K562 (cell line): Measurements from ENCODE around the gene GALNT17. TPM values are rescaled to one million over a fixed set of nuclear protein-coding genes. Genes with fewer than 3 reads are reported as not detected.

ENCODE experiments used
- ATAC-seq: fragments of 200-7000 bp; cut with Tn5 transposase; 3 replicates; pipeline ENCODE4 v1.9.1; 2020; ENCODE audit warnings: moderate library complexity
- BruUV-seq: library from RNA; stranded (reverse); fragments of 400-500 nt; replicated peaks from 2 replicates; lab custom pipeline; 2021; lab: Mats Ljungman, UMichigan
- CTCF ChIA-PET: fragments of 300-600 bp; formaldehyde crosslinking; extraction: SDS; loops from one replicate; lab custom pipeline; 2021; ENCODE audit warnings: low intra/inter-chr PET ratio; lab: Yijun Ruan, JAX
- POLR2A ChIA-PET: fragments of 300-600, 350-650 bp; sonication (Branson Sonifier 250); formaldehyde crosslinking; extraction: SDS; loops from one replicate; lab custom pipeline; 2021; ENCODE audit warnings: antibody characterized with exemption, inconsistent platforms; lab: Yijun Ruan, JAX
- DNase-seq, 4 experiments: peaks; one replicate each; pipeline versions ENCODE4 v3.0.0 to v3.0.0-alpha.2; 2011 to 2018; ENCODE audit warnings: low spot score in 3 of 4, mixed read lengths in 3 of 4; ENCODE audit errors: extremely low read depth in 1 of 4
- FAIRE-seq: peaks from 2 replicates; lab custom pipeline; 2011; peaks lifted over from hg19 to GRCh38; lab: Jason Lieb, UNC
- H2AFZ ChIP-seq: 2 replicates; pipeline ENCODE4 v1.6.0; 2011; ENCODE audit warnings: low read depth, low read length, control low read depth, inconsistent platforms
- H3K27ac ChIP-seq: fragments of 200-600 bp; 3 replicates; pipeline ENCODE4 v1.8.0; 2011; ENCODE audit warnings: low read depth, mild to moderate bottlenecking, control low read depth, inconsistent platforms, low read length, moderate library complexity, mixed read lengths; ENCODE audit errors: extremely low read depth
- H3K27me3 ChIP-seq, 2 experiments: fragments of 300-600 bp in 1 of 2; 2 replicates in 1 of 2; 3 replicates in 1 of 2; pipeline versions ENCODE4 v1.6.0 to v1.8.0; 2011; ENCODE audit warnings: inconsistent platforms in 2 of 2, low read length in 2 of 2, mild to moderate bottlenecking in 1 of 2, mixed read lengths in 1 of 2, moderate library complexity in 1 of 2; ENCODE audit not compliant: control insufficient read depth in 2 of 2, insufficient read depth in 2 of 2
- H3K36me3 ChIP-seq: fragments of 300-600 bp; 3 replicates; pipeline ENCODE4 v1.8.0; 2011; ENCODE audit warnings: mild to moderate bottlenecking, low read length, inconsistent platforms; ENCODE audit not compliant: control insufficient read depth, insufficient read depth
- H3K4me1 ChIP-seq, 2 experiments: fragments of 200-600 bp in 1 of 2; replicated peaks in 1 of 2; 2 replicates in 1 of 2; 3 replicates in 1 of 2; pipeline versions ENCODE4 v1.5.1 to v1.8.0; 2011; ENCODE audit warnings: inconsistent platforms in 2 of 2, low read length in 2 of 2, mild to moderate bottlenecking in 1 of 2, mixed read lengths in 1 of 2, moderate library complexity in 1 of 2; ENCODE audit not compliant: control insufficient read depth in 2 of 2, insufficient read depth in 2 of 2
- H3K4me2 ChIP-seq: 2 replicates; pipeline ENCODE4 v1.6.1; 2011; ENCODE audit warnings: low read length, control low read depth, inconsistent platforms, mixed read lengths; ENCODE audit not compliant: insufficient read depth
- H3K4me3 ChIP-seq: fragments of 200-600 bp; sonication (generic), shearing (Covaris generic); 2 replicates; pipeline ENCODE4 v1.5.1; 2016; ENCODE audit warnings: control low read depth, inconsistent platforms
- H3K79me2 ChIP-seq: fragments of 200-600 bp; 3 replicates; pipeline ENCODE4 v1.8.0; 2011; ENCODE audit warnings: low read length, inconsistent platforms; ENCODE audit not compliant: control insufficient read depth, insufficient read depth
- H3K9ac ChIP-seq, 2 experiments: 2 replicates each; pipeline versions ENCODE4 v1.6.0 to v1.6.1; 2011; ENCODE audit warnings: low read depth in 2 of 2, low read length in 2 of 2, control low read depth in 1 of 2, inconsistent platforms in 1 of 2, mild to moderate bottlenecking in 1 of 2, mixed read lengths in 1 of 2; ENCODE audit not compliant: insufficient read depth in 1 of 2
- H3K9me1 ChIP-seq: one replicate; pipeline ENCODE4 v1.6.0; 2011; ENCODE audit warnings: inconsistent platforms, mild to moderate bottlenecking, low read length, moderate library complexity; ENCODE audit not compliant: control insufficient read depth, insufficient read depth
- H3K9me3 ChIP-seq: replicated peaks from 2 replicates; pipeline ENCODE4 v1.5.1; 2011; ENCODE audit warnings: low read depth, low read length, inconsistent platforms; ENCODE audit not compliant: control insufficient read depth, insufficient read depth
- H4K20me1 ChIP-seq: replicated peaks from 2 replicates; pipeline ENCODE4 v1.6.1; 2011; ENCODE audit warnings: low read length, inconsistent platforms, mixed read lengths; ENCODE audit not compliant: control insufficient read depth, insufficient read depth
- CHAMP1 ChIP-seq: fragments of 450-650 bp; IDR thresholded peaks from 2 replicates; pipeline ENCODE4 v1.6.1; 2016; ENCODE audit warnings: mild to moderate bottlenecking
- HSF4 ChIP-seq: fragments of 250-450 bp; sonication (Bioruptor Pico); IDR thresholded peaks from 2 replicates; pipeline ENCODE4 v2.1.2; 2022; ENCODE audit warnings: mild to moderate bottlenecking, moderate library complexity, borderline replicate concordance
- MYBL2 ChIP-seq, 2 experiments: fragments of 450-650 bp in 1 of 2; sonication (generic) in 1 of 2; formaldehyde crosslinking in 1 of 2; IDR thresholded peaks; 2 replicates each; pipeline versions ENCODE4 v1.6.1 to v1.8.1; 2017 to 2022; ENCODE audit warnings: borderline replicate concordance in 1 of 2, inconsistent platforms in 1 of 2, low read depth in 1 of 2, mild to moderate bottlenecking in 1 of 2, missing genetic modification reagents in 1 of 2, moderate library complexity in 1 of 2
- WGBS: fragments of 100-300 bp; shearing (Covaris generic); methylation state at CpG from one replicate; pipeline ENCODE4 v1.1.6; 2016; ENCODE audit warnings: low coverage, mixed read lengths; ENCODE audit not compliant: insufficient coverage; ENCODE audit errors: missing lambda C conversion rate; 5-methylcytosine and 5-hydroxymethylcytosine counted together
- in situ Hi-C: fragments of 300-500 bp; cut with MboI; formaldehyde crosslinking; loops from 4 replicates; pipeline ENCODE4 v1.15.0; 2018; ENCODE audit warnings: inconsistent platforms, mixed read lengths
- intact Hi-C: fragments of 100-400 bp; cut with micrococcal nuclease; formaldehyde crosslinking; loops from 2 replicates; pipeline ENCODE4 v1.14.2; 2022
- polyA plus RNA-seq, 8 experiments: library from polyadenylated mRNA; depleted of rRNA in 4 of 8; stranded (reverse) in 5 of 8; unstranded in 3 of 8; fragments of >200 nt; fragmentation: Nextera tagmentation in 2 of 8; fragmentation: Illumina TruSeq in 1 of 8; extraction: Ambion mirVana in 2 of 8; extraction: Trizol in 1 of 8; gene quantifications; 2 replicates each; pipeline versions ENCODE4 v1.2.1 to v1.2.3, GENCODE V29; 2011 to 2014; ENCODE audit warnings: inconsistent platforms in 1 of 8, missing spikeins in 1 of 8
- total RNA-seq, 7 experiments: library from RNA; depleted of rRNA in 6 of 7; stranded (reverse); fragments of >200 nt in 6 of 7; fragmentation: Illumina TruSeq in 2 of 7; extraction: Trizol in 2 of 7; gene quantifications; 2 replicates each; pipeline versions ENCODE4 v1.2.1 to v1.2.3, GENCODE V29; 2011 to 2021; ENCODE audit warnings: low replicate concordance in 1 of 7

The GALNT17 gene
- total and polyA plus RNA-seq, 9 of the 15 experiments (the other 6 are each of a cell fraction or from before 2014, with no cell fraction given) = not detected

DNA sequence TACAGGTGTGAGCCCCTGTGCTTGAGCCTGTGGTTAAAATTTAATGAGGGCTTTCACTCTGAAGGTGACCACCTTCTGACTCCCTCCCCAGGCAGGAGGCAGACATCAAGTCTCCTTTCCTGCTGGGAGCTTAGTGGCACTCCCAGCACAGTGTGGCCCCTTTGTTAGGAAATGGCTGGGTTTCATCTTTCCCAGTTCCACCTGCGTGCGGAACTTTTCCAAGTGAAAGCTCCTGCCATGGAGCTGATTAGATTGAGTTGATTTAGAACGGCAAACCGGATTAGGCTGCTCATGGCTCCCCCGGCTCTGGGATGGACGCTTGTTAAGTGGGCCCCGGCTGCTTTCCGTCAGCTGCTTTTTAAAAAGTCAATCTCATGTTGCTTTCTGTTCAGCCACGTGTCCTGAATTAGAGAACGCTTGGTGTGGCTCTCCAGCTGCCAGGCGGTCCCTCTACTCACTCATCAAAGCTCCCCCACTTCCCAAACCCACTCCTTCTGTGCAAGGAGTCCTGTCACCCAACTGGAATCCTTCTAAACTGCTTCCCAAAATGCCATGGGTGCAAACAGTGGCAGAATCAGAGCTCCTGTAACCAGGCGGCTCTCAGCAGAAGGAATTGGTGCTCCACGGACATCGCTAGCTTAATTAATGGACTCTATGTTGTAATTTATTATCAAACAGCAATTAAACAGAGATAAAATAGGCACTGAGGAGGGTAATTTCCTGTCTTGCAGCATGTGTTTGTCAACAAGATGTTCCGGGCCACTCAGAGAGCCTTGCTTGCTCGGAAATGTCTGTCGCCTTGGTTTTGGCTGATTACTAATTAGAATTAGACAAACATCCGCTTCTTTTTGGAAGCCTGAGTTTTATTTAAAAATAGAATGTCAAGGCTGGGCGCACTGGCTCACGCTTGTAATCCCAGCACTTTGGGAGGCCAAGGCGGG is 551.2 kb downstream of the GALNT17 start:
- Histone ChIP-seq H4K20me1 (no peaks in the 10 kb centered on the region), H3K4me2 (no peak overlapping the region), H3K9ac (no peak overlapping the region), H3K27me3 (peaks cover 0 to 14% of the 10 kb centered on the region in 2 experiments; a peak in 2 of 5 replicates), H3K4me1 (no peaks in the 10 kb centered on the region), H3K36me3 (no peaks in the 10 kb centered on the region), H3K79me2 (no peaks in the 10 kb centered on the region), H3K9me1 (no peaks in the 10 kb centered on the region), H3K27ac (no peak overlapping the region), H3K4me3 (no peak overlapping the region), H3K9me3 (no peaks in the 10 kb centered on the region), H2AFZ (no peak overlapping the region)
- POLR2A ChIA-PET = interaction anchor here (0.6 kb wide), 1 partner anchor 31 kb away, joined by 3 read pairs; no protein-coding TSS in a partner anchor
- in situ Hi-C loops (no loop called here), intact Hi-C loops (no loop called here)
- WGBS = under 1% methylated on average over 21 of the region's 21 CpGs
- DNase-seq (no peak), ATAC-seq (no peak), FAIRE-seq (no peak)
- CTCF ChIA-PET = no interaction called here
- no TSS peak for BruUV-seq
- TF ChIP-seq HSF4 (CRISPR knock-in tag) (no peak), MYBL2 (IDR thresholded peaks at IDR 0.05; ENCODE audit: low read depth) (no peak), MYBL2 (CRISPR knock-in tag; IDR thresholded peaks at IDR 0.05; ENCODE audit: borderline replicate concordance) (no peak), CHAMP1 (no peak)
